ENCODE results near the gene PAN3. TPM values are rescaled to one million over a fixed set of nuclear protein-coding genes. Genes with fewer than 3 reads are reported as not detected.

PAN3 gene
- total RNA-seq, 1 donor from 2014 or later: 50.1 TPM

DNA sequence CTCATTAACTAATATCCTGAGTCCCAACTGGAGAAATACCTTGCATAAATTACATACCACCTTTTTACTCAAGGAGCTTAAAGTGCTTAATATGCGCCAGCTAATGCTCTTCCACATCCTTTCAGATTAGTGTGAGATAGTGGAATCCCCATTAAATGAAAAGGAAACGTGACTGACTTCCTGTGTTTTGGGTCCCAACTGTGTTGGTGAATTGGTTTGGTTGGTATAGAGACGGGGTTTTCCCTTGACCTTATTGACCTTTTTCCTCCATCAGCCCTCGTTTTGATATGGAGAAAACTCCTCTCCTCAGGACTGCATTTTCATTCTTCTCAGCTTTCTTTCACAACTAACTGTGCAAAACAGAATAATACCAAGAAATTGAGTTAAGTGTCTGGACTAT is 163.5 kb downstream of the PAN3 start:
- Mint-ChIP-seq H3K36me3 (peaks cover 4% of the 10 kb centered on the region), H3K4me1 (peaks cover 21% of the 10 kb centered on the region), H3K4me3 (no peak overlapping the region), H3K27me3 (ENCODE audit: insufficient read depth, low read depth) (peaks cover 5% of the 10 kb centered on the region), H3K27ac (no peak overlapping the region), H3K9me3 (no peaks in the 10 kb centered on the region)
- Histone ChIP-seq H3K4me2 (peak overlapping the region; percentile 8), H3K36me3 (no peaks in the 10 kb centered on the region), H3K27ac (no peak overlapping the region), H3K79me2 (ENCODE audit: low read depth) (no peaks in the 10 kb centered on the region), H3K4me1 (peaks cover 38% of the 10 kb centered on the region), H4K20me1 (ENCODE audit: low read depth) (no peaks in the 10 kb centered on the region), H3F3A (ENCODE audit: low read depth) (peaks cover 17% of the 10 kb centered on the region), H3K9me3 (ENCODE audit: low read depth) (no peaks in the 10 kb centered on the region), H3K9ac (no peak overlapping the region), H3K4me3 (no peak overlapping the region), H3K27me3 (no peaks in the 10 kb centered on the region), H2AFZ (replicated peaks) (no peak overlapping the region)
- DNase-seq (ENCODE audit: low spot score): peak; percentile 31
- TF ChIP-seq EZH2 (IDR thresholded peaks at IDR 0.05) (no peak), EZH2phosphoT487 (IDR thresholded peaks at IDR 0.05) (no peak)
- TF ChIP-seq, protein P1, sequence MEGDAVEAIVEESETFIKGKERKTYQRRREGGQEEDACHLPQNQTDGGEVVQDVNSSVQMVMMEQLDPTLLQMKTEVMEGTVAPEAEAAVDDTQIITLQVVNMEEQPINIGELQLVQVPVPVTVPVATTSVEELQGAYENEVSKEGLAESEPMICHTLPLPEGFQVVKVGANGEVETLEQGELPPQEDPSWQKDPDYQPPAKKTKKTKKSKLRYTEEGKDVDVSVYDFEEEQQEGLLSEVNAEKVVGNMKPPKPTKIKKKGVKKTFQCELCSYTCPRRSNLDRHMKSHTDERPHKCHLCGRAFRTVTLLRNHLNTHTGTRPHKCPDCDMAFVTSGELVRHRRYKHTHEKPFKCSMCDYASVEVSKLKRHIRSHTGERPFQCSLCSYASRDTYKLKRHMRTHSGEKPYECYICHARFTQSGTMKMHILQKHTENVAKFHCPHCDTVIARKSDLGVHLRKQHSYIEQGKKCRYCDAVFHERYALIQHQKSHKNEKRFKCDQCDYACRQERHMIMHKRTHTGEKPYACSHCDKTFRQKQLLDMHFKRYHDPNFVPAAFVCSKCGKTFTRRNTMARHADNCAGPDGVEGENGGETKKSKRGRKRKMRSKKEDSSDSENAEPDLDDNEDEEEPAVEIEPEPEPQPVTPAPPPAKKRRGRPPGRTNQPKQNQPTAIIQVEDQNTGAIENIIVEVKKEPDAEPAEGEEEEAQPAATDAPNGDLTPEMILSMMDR (IDR thresholded peaks at IDR 0.05): no peak

DNA sequence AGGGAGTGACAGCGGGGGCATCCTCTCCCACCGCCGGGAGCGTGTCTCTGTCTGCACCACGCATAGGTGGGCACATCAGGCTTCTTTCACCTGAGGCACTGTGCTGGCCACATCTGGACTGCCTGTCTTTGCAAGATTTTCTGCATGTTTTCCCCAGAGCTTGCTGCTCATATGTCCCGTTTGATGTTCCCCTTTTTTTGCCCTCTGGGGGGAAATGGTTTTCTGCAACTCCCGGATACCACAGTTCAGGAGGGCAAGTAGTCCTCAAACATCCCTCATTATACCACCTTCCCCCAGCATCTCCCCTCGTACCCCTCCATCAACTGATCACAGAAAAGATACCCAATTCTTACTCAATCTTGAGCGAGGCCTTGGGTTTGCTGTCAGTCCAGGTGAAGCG is 168.0 kb downstream of the PAN3 start:
- Histone ChIP-seq H3K79me2 (ENCODE audit: low read depth) (no peaks in the 10 kb centered on the region), H3K36me3 (no peaks in the 10 kb centered on the region), H2AFZ (replicated peaks) (no peak overlapping the region), H3K27ac (no peak overlapping the region), H3K4me2 (no peak overlapping the region), H3K4me1 (peaks cover 36% of the 10 kb centered on the region), H4K20me1 (ENCODE audit: low read depth) (no peaks in the 10 kb centered on the region), H3K4me3 (no peak overlapping the region), H3F3A (ENCODE audit: low read depth) (peaks cover 19% of the 10 kb centered on the region), H3K27me3 (no peaks in the 10 kb centered on the region), H3K9ac (no peak overlapping the region), H3K9me3 (ENCODE audit: low read depth) (no peaks in the 10 kb centered on the region)
- no peak overlapping the region for H3K27ac Mint-ChIP-seq
- H3K4me1 Mint-ChIP-seq: peaks cover 26% of the 10 kb centered on the region
- no peak for DNase-seq (ENCODE audit: low spot score)
- no peak overlapping the region for H3K4me3 Mint-ChIP-seq
- TF ChIP-seq, protein P1 (IDR thresholded peaks at IDR 0.05): no peak
- TF ChIP-seq EZH2 (IDR thresholded peaks at IDR 0.05) (no peak), EZH2phosphoT487 (IDR thresholded peaks at IDR 0.05) (no peak)
- no peaks in the 10 kb centered on the region for H3K36me3 Mint-ChIP-seq
- H3K9me3 Mint-ChIP-seq: no peaks in the 10 kb centered on the region
- H3K27me3 Mint-ChIP-seq (ENCODE audit: insufficient read depth, low read depth): peaks cover 9% of the 10 kb centered on the region

DNA sequence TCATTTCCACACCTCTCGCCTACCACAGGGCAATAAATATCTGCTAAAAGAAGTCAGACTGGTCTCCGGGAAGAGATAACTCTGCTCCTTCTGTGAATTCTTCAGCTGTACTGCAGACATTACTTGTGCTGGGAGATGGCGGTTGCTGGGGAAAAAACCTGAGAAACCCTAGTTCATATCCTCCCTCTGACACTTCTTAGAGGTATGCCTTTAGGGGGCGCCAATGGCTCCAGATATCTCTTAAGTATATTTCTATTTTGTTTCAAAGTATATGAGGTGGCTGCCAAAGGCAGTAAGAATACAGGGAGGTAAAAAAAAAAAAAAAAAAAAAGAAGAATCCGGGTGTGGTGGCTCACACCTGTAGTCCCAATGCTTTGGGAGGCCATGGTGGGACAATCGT is 175.2 kb downstream of the PAN3 start:
- Histone ChIP-seq H2AFZ (replicated peaks) (no peak overlapping the region), H3K36me3 (no peaks in the 10 kb centered on the region), H3K4me3 (no peak overlapping the region), H3K4me2 (no peak overlapping the region), H3K9me3 (ENCODE audit: low read depth) (no peaks in the 10 kb centered on the region), H4K20me1 (ENCODE audit: low read depth) (no peaks in the 10 kb centered on the region), H3K27ac (no peak overlapping the region), H3K79me2 (ENCODE audit: low read depth) (no peaks in the 10 kb centered on the region), H3K27me3 (no peaks in the 10 kb centered on the region), H3K4me1 (peaks cover 18% of the 10 kb centered on the region), H3K9ac (no peak overlapping the region), H3F3A (ENCODE audit: low read depth) (peaks cover 4% of the 10 kb centered on the region)
- TF ChIP-seq, protein P1 (IDR thresholded peaks at IDR 0.05): peak; percentile 41
- no peak for TF ChIP-seq EZH2 (IDR thresholded peaks at IDR 0.05)
- Mint-ChIP-seq H3K27ac (no peak overlapping the region), H3K9me3 (no peaks in the 10 kb centered on the region), H3K4me3 (no peak overlapping the region), H3K36me3 (no peaks in the 10 kb centered on the region), H3K4me1 (peaks cover 18% of the 10 kb centered on the region), H3K27me3 (ENCODE audit: insufficient read depth, low read depth) (peaks cover 2% of the 10 kb centered on the region)
- DNase-seq (ENCODE audit: low spot score): peak; percentile 40

Measured in neural progenitor cell (in vitro differentiated cells).